ENCODE results near the gene FBXW7.
"Not testable (repeated sequence)": the region's sequence is repeated elsewhere in the genome, so short reads cannot be mapped to it uniquely, and the experiment has no call there.

FBXW7 gene

DNA sequence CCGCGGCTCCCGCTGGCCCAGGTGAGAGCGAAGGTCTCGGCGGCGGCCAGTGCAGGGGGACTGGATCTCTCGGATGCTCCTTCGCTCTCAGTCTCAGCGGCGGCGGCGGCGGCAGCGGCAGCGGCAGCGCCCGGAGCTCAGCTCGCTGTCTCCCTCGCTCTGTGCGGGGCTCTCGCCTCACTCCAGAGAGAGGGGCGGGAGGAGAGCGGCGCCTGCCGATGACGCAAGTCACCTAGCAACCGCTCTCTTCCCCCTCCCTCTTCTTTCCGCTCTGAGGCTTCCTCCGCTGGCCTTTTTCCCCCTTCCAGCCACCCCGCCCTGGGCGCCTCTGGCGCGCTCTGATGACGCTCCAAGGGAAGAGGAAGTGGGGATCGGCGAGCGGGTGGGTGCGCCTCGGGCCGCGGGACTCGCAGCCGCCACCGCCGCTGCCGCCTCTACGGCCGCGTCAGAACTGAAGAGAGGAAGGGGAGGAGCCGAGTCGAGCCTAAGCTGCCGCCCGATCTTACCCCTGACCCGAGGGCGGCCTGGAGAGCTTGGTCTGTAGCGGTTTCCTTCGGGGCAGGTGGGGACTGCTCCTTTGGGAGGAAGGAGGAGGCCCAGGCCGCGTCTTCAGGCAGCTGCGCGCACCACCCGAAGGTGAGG lies at the start of gene FBXW7:
FBXW7 (minus strand) TSS at position 190 of the 642 bp plus-strand sequence. CDS start 124,289 bp downstream, outside the sequence.
- peak; percentile 94 to 96 for DNase-seq

DNA sequence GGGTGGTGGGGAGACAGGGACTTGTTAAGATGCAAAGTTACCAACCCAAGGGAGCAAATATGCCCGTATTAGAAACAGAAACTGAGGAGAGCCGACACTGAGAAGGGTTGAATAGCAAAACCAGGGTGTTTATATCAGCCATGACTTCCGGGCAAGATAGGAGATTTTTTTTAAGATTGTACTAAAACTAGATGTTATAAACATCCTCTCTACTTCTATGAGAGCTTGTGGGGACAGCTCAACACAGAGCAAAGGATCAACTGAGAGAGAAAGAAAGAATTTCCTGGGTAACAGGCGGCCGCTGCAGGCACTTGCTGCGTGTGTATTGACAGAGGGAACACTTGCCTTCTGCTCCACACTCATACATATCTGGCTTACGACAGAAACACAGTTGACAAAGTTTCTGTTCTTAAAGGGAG lies 49.1 kb upstream of the FBXW7 start:
- DNase-seq, result no peak

DNA sequence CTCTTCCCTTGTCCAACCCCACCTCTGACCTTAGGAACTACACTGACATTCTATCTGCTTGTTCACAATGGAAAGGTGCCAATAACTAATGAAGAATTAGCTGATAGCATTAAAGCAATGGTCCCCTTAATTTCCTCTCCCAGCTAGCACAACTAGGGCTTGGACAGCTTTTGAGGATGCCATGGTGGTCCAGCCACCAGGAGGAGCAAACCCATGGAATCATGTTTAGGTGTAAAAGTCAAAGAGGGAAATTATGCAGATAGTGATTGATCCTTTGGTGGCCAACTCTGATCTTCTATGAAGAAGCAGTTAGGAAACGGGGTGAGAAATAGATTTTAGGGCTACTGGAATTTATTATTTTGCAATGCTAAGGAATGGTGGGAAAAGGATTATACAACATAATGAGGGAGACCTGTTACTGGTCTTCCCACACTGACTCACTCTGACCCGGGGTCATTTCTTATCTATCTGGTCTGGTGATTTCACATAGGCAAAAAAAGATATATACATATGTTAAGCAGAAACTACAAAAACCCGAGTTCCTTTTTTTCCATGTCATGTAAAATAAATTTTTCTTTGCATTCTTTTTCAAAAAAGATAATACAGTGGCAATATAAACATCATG lies 45.8 kb upstream of the FBXW7 start:
- no peak for DNase-seq

GRCh38 chr4:152579916-152580315 lies 44.0 kb upstream of the FBXW7 start:
- no peak for DNase-seq

GRCh38 chr4:152579107-152579764 lies 43.3 kb upstream of the FBXW7 start:
- no peak for DNase-seq

- no peak for DNase-seq
These were observed 42.8 kb upstream of the FBXW7 start for GRCh38 chr4:152578670-152579069.

DNA sequence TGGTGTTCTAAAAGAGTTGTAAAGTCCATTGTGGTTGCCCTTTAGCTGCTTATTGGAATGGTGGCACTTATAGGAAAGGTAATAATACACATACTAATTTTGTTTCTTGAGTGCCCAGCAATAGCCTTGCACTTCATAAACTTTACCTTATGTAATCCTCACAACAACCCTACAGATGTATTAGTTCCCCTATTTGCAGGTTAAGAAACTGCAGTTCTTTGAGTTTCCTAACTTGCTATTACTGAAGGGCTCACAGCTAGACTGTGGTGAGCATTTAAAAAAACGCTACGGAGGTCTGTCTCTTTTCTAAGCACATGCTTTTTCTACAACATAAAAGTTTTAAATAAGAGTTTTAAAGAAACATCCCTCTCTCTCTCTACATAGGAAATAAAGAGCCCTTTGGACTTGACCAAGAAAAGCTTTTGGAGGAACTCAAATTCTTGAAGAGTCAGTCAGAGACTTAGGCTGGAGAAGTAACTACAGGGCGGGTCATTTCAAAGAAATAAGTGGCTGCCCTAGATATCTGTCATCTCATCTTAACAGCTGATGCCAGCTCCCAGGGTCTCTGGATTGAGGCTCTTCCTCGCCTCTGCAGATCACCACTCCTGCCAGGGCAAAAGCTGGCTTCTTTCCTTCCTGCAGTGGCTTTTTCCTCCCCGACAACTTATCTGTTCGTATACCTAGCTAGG lies 42.0 kb upstream of the FBXW7 start:
- DNase-seq, result no peak

GRCh38 chr4:152575533-152575932 lies 39.6 kb upstream of the FBXW7 start:
- no peak for DNase-seq

DNA sequence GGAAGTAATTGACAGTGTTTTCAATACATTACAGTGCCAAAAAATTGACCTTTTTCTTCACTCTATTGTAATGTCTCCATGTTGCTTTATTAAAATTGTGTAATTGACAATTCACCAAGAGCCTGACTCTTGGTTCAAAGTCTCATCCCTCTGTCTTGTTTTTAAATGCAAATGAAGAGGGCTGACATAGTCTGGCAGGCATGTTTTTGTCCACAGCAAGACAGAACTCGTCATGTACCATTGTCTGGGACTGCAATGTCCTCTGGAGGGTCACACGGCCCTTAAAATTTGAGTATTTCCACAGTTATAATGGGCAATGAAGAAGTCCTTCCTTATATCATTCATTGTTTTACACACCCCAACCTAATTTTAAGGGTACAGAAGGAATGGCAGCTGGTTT lies 38.0 kb upstream of the FBXW7 start:
- DNase-seq, result no peak

GRCh38 chr4:152572417-152573086 lies 36.7 kb upstream of the FBXW7 start:
- DNase-seq, result no peak

DNA sequence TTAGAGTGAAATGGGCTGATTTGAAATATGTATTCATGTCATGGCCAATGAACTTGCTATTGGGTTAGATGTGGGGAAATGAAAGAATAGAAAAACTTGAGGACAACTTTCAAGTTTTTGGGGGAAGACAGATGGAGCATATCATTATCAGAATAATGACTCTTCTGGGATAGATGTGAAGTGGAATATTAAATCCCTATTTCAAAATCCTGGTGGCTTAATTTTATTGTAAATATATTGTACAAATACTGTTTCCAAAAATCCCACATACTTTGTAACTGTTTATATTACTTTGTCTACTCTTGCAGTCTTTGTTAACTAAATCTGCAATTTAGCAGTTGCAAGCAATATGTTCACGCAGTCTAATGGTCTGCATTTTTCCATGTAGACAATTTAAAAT lies 35.9 kb upstream of the FBXW7 start:
- DNase-seq, result no peak

GRCh38 chr4:152571296-152571695 lies 35.4 kb upstream of the FBXW7 start:
- DNase-seq, result no peak

DNA sequence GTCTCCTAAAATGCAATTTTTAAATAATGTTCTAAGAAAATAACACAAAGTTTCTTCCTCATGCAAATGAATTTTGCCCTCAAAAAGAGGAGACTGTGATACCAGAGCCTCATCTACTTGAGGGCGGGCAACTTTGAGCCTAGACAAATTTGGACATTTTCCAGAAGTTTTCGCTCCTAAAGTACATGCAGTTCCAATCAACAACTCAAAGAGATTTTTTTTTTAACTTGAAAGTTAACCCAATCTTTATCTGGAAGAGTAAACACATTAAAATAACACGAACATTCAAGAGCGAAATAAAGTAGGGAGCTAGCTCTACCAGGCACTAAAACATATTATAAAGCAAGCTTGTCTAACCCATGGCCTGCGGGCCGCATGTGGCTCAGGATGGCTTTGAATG lies 29.4 kb upstream of the FBXW7 start:
- DNase-seq, result no peak

DNA sequence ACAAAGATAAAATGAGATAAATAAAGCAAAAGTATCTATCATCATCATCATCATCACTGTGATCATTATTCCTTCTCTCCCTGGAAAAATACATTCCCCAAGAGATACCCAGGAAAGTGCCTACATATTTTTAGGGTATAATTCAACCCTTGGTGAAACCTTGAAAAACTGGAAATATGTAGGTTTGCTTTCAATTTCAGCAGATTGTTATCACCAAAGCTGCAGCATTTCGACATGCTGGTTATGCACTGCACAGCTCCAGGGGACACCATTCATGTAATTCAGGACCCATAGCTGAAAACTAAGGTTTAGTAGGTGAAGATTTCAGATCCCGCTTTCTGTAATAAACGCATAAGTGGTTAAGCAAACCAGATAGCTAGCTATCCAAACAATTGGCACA lies 28.4 kb upstream of the FBXW7 start:
- DNase-seq, result no peak

DNA sequence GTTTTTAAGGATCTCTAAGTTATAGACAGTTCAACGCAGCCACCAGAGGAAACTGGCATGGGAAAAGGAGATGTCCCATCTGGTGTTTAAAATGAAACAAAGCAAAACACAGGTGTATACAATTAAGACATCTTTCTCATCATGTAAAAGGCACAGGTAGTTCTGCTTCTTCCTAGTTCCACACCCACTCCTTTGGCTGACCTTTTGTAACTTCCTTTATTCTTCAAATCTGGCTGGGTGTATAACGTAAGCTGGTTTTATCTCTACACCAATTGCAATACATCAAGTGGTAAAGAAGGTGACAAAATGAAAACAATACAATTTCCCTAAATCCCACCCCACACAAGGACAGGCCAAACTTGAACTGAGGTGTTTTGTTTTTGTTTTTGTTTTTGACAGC lies 27.3 kb upstream of the FBXW7 start:
- DNase-seq, result no peak

DNA sequence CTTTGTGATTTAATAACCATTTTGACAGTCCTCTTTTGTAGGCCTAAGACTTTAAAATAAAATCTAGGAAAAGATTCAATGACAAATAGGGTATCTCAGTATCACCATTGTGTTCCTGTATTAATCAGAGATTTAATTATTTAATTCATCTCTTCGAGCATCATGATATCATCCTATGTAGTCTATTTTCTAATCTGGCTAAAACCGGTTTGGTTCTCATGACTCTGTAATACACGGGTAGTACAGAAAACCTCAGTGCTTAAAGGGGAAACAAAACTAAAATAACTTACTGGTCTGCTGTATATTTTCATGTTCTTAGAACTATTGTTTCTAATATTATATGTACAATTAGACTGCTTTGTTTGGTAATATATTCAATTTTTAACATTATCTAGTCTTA lies 23.7 kb upstream of the FBXW7 start:
- DNase-seq, result no peak

DNA sequence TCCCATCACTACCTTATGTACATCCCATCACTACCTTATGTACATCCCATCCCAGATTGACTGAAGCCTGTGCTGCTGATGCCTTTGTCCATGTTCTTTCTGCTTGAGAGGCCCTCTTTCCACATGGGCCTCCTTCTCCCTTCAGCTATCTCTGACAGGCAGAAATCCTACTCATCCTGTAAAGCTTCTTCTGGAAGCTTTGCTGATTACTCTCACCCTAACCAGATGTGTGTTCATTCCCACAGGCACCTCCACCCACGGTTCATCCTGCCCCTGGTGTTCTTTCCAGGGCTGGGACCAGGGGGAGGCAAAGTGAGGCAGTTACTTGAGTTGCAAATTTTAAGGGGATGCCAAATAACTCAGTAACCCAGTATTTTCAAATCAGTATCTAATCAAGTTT lies 22.5 kb upstream of the FBXW7 start:
- no peak for DNase-seq

DNA sequence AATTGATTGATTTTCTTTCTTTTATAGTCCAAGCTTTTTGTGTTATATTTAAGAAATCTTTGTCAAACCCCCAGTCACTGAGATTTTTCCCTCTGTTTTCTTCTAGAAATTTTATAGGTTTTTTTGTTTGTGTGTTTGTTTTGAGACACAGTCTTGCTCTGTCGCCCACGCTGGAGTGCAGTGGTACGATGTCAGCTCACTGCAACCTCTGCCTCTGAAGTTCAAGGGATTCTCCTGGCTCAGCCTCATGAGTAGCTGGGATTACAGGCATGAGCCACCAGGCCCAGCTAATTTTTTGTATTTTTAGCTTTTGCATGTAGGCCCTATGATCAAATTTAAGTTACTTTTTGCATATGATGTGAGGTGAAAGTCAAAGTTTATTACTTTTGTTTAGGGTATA lies 20.9 kb upstream of the FBXW7 start:
- no peak for DNase-seq

DNA sequence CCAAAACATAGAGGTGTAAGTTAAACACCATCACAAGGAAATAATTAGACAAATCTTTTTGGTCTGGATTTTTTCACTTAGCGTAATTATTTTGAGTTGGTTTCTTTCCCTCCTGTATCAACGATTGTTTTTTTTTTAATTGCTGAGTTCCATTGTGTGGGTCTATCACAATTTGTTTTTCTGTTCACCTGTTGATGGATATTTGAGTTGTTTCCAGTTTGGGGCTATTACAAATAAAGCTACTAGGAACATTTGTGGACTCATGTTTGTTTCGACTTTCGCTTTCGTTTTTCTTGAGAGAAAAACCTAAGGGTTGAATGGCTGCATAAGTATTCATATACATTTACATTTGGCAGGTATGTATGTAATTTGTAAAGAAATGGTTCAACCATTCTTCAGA lies 20.4 kb upstream of the FBXW7 start:
- DNase-seq, result no peak

GRCh38 chr4:152554742-152555141 lies 18.9 kb upstream of the FBXW7 start:
- no peak for DNase-seq

- DNase-seq, result not testable (repeated sequence)
These were observed 14.8 kb upstream of the FBXW7 start for GRCh38 chr4:152550687-152551086.

DNA sequence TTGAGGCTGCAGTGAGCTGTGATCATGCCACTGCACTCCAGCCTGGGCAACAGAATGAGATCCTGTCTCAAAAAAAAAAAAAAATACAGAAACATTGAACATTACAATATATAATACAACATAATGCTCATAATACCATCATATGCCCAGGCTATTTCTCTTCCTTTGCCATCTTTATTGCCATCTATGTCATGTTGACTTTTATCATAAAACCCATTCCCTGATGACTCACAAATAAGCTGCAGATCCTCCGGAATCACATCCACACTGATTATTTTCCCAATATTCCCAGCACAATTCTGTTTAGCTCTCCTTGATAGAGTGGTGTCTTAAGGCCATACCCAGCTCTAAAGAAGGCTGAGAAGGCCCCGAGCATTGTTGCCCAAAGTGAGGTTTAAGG lies 9.2 kb upstream of the FBXW7 start:
- no peak for DNase-seq

DNA sequence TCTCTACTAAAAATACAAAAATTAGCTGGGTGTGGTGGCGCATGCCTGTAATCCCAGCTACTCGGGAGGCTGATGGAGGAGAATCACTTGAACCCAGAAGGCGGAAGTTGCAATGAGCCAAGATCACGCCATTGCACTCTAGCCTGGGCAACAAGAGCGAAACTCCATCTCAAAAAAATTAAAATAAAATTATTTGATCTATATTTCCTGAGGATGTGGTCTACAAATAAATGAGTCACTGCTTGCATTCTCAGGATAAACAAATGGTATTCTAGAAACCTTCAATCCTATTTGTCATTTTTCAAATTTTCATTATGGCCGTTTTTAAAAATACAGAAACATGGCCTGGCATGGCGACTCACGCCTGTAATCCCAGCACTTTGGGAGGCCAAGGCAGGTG lies 8.6 kb upstream of the FBXW7 start:
- DNase-seq, result not testable (repeated sequence)
